HG03025 (cell line): ENCODE data around the gene MAP3K20.
"Not testable (repeated sequence)": the region's sequence is repeated elsewhere in the genome, so short reads cannot be mapped to it uniquely, and the experiment has no call there.

Experiments used
- ATAC-seq: cut with Tn5 transposase; IDR thresholded peaks from one replicate; pipeline ENCODE4 v1.9.1; 2021; ENCODE audit warnings: mild to moderate bottlenecking, moderate library complexity; ENCODE audit not compliant: unreplicated experiment, low FRiP score

Gene MAP3K20

GRCh38 chr2:173299764-173300163, 224.1 kb downstream of the MAP3K20 start:
- ATAC-seq, result no peak

- no peak for ATAC-seq
Observed at GRCh38 chr2:173300458-173300857, 224.8 kb downstream of the MAP3K20 start.

GRCh38 chr2:173301549-173301948, 225.9 kb downstream of the MAP3K20 start:
- ATAC-seq, result not testable (repeated sequence)

- no peak for ATAC-seq
Observed at GRCh38 chr2:173305303-173305702, 229.7 kb downstream of the MAP3K20 start.

GRCh38 chr2:173307293-173307692, 231.6 kb downstream of the MAP3K20 start:
- no peak for ATAC-seq

GRCh38 chr2:173309370-173309769, 233.7 kb downstream of the MAP3K20 start:
- ATAC-seq, result not testable (repeated sequence)

GRCh38 chr2:173311844-173312606, 236.4 kb downstream of the MAP3K20 start:
- ATAC-seq, result no peak
